ENCODE data around the gene RNF150. TPM values are rescaled to one million over a fixed set of nuclear protein-coding genes. Genes with fewer than 3 reads are reported as not detected.

RNF150 gene
- total RNA-seq, 1 experiment from 2014 or later = 4.4 TPM

GRCh38 chr4:140844061-140844460, 289.2 kb downstream of the RNF150 start:
- no peak overlapping the region for H3K4me2 ChIP-seq (ENCODE audit: insufficient read depth, insufficient read length, low read length)
- no peak overlapping the region for H3K27ac Mint-ChIP-seq
- no peak overlapping the region for H2BK120ac ChIP-seq (ENCODE audit: low read depth, low read length, poor library complexity, severe bottlenecking)

More at GRCh38 chr4:140844061-140844460, 289.2 kb downstream of the RNF150 start:
- H3K4ac ChIP-seq (ENCODE audit: low read depth, low read length) = no peak overlapping the region
- H3K9ac ChIP-seq (ENCODE audit: extremely low read depth, insufficient read length, low read length) = no peak overlapping the region
- no peak for TF ChIP-seq CTCF (conservative IDR thresholded peaks at IDR 0.05)
- H2AK5ac ChIP-seq (ENCODE audit: insufficient read length, low read length) = no peak overlapping the region
- no peak overlapping the region for H2AFZ ChIP-seq (ENCODE audit: low read length)
- H3K27me3 ChIP-seq (ENCODE audit: insufficient read depth, low read length) = no peaks in the 10 kb centered on the region
- no peak overlapping the region for H3K4me3 Mint-ChIP-seq
- H3K4me1 Mint-ChIP-seq = peaks cover 2 to 3% of the 10 kb centered on the region in 2 experiments; a peak in 1 of 4 replicates
- H3K23me2 ChIP-seq (ENCODE audit: insufficient read length, low read depth, low read length, poor library complexity, severe bottlenecking) = no peaks in the 10 kb centered on the region
- no peaks in the 10 kb centered on the region; a peak in 1 of 5 replicates for H3K9me3 Mint-ChIP-seq
- WGBS (ENCODE audit: extremely low coverage, insufficient read length, low lambda C conversion rate) = no CpG with 5 or more reads among the region's 1 CpG
- no peaks in the 10 kb centered on the region; the same call in 1 of the 2 replicates for H3K27me3 Mint-ChIP-seq (ENCODE audit: low read depth)
- H2BK15ac ChIP-seq (ENCODE audit: low read depth, low read length) = no peak overlapping the region
- H4K20me1 ChIP-seq (ENCODE audit: control insufficient read depth, insufficient read depth, insufficient read length) = no peaks in the 10 kb centered on the region
- no peak overlapping the region for H3K23ac ChIP-seq (ENCODE audit: insufficient read length, low read depth, low read length)
- H3K9me3 ChIP-seq (ENCODE audit: control insufficient read depth, low read depth, low read length) = no peaks in the 10 kb centered on the region
- no peak overlapping the region for H2BK20ac ChIP-seq (ENCODE audit: low read depth, low read length, poor library complexity, severe bottlenecking)
- no peaks in the 10 kb centered on the region for H3K36me3 Mint-ChIP-seq (ENCODE audit: insufficient read depth in 1 of 3, low read depth in 3 of 3)
- H2BK12ac ChIP-seq (ENCODE audit: insufficient read length, low read depth, low read length) = no peak overlapping the region
- no peak overlapping the region for H4K5ac ChIP-seq (ENCODE audit: insufficient read length, low read depth, low read length)
- H3K79me2 ChIP-seq (ENCODE audit: insufficient read depth, low read length) = no peaks in the 10 kb centered on the region
- H3K18ac ChIP-seq (ENCODE audit: insufficient read length, low read depth, low read length) = no peak overlapping the region
- no peak overlapping the region for H2BK5ac ChIP-seq (ENCODE audit: insufficient read length, low read length)
- no peak overlapping the region for H3K14ac ChIP-seq (ENCODE audit: insufficient read depth, low read length)
- no peak overlapping the region for H3K27ac ChIP-seq (ENCODE audit: insufficient read length, low read depth, low read length)
- H3K56ac ChIP-seq (ENCODE audit: insufficient read length, low read depth, low read length) = no peak overlapping the region
- no peaks in the 10 kb centered on the region for H3K4me1 ChIP-seq (ENCODE audit: insufficient read depth, low read length)
- DNase-seq = no peak
- H3K79me1 ChIP-seq (ENCODE audit: insufficient read depth, low read depth, low read length, poor library complexity, severe bottlenecking) = no peaks in the 10 kb centered on the region
- H4K91ac ChIP-seq (ENCODE audit: insufficient read length, low read depth, low read length) = no peak overlapping the region
- H3T11ph ChIP-seq (ENCODE audit: low read length) = no peak overlapping the region
- H4K8ac ChIP-seq (replicated peaks; ENCODE audit: insufficient read length, low read depth, low read length) = no peak overlapping the region
